Fibroblast of skin of abdomen (primary cell): ENCODE data around the gene BAIAP2L2. TPM values are rescaled to one million over a fixed set of nuclear protein-coding genes. Genes with fewer than 3 reads are reported as not detected.
"Not testable (repeated sequence)": the region's sequence is repeated elsewhere in the genome, so short reads cannot be mapped to it uniquely, and the experiment has no call there.

Experiments
- DNase-seq: peaks from one replicate; pipeline ENCODE4 v3.0.0-alpha.2; 2013
- polyA plus RNA-seq, 2 experiments: library from polyadenylated mRNA; unstranded; fragments of 120-200 nt; gene quantifications; one replicate each; pipeline ENCODE4 v1.2.1, GENCODE V29; 2013; ENCODE audit not compliant: insufficient read length in 2 of 2

BAIAP2L2 gene
- polyA plus RNA-seq (2013, experiment 1 of 2; ENCODE audit: insufficient read length) = 0.40 TPM
- 0.57 TPM for polyA plus RNA-seq (2013, experiment 2 of 2; ENCODE audit: insufficient read length)

DNA sequence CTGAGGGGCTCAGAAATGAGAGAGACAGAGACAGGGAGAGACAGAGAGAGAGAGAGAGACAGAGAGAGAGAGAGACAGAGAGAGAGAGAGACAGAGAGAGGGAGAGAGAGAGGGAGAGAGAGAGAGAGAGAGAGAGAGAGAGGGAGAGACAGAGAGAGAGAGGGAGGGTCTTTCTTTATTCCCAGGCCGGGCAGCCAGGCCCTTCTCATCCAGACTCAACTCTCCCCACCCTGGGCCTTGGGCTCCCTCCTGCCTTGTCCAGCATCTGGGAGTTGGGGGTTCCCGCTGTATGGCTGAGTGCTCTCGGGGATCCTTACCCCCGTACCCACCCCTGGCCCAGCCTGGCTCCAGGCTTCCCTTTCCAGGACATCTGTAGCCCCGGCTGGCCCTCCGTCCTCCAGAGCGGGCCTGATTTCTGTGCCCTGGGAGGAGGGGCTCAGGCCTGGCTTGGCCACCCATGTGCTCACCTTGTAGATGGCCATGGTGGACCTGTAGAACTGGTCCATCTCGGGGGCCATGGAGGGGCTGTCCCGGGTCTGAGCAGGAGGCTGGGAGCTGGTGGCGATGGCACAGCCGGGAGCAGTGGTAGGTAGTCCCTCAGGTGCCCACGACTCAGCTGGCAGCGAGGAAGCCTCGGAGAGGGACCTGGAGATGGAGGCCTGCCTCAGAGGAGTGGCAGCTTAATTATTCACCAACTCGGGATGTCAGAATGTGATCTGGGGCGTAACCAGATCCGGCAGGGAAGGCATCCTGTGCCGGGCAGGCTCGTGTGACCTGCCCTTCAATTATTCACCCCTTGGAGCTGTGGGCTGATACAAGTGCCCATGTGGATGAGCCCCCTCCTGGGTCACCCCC lies at the start of gene BAIAP2L2:
BAIAP2L2 (minus strand) TSS at position 677 of the 855 bp plus-strand sequence; CDS start at position 518, 159 bp downstream.
- DNase-seq = no peak

DNA sequence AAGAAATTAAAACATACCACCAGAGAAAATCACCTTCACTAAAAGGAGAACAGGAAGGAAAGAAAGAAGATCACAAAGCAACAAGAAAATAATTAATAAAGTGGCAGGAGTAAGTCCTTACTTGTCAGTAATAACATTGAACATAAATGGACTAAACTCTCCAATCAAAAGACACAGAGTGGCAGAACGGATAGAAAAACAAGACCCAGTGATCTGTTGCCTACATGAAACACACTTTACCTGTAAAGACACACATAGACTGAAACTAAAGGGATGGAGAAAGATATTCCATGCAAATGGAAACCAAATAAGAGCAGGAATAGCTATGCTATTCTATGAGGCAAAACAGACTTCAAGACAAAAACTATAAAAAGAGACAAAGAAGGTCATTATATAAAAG lies 45.2 kb upstream of the BAIAP2L2 start:
- DNase-seq = no peak

DNA sequence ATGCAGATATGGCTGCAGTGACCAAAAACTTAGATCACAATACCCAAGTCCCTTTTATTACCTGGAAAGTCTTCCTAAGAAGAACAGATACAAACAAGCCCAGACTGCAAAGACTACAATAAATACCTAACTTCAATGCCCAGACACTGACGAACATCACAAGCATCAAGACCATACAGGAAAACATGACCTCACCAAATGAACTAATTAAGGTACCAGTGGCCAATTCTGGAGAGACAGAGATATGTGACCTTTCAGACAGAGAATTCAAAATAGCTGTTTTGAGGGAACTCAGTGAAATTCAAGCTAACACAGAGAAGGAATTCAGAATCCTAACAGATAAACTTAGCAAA lies 44.1 kb upstream of the BAIAP2L2 start:
- not testable (repeated sequence) for DNase-seq

DNA sequence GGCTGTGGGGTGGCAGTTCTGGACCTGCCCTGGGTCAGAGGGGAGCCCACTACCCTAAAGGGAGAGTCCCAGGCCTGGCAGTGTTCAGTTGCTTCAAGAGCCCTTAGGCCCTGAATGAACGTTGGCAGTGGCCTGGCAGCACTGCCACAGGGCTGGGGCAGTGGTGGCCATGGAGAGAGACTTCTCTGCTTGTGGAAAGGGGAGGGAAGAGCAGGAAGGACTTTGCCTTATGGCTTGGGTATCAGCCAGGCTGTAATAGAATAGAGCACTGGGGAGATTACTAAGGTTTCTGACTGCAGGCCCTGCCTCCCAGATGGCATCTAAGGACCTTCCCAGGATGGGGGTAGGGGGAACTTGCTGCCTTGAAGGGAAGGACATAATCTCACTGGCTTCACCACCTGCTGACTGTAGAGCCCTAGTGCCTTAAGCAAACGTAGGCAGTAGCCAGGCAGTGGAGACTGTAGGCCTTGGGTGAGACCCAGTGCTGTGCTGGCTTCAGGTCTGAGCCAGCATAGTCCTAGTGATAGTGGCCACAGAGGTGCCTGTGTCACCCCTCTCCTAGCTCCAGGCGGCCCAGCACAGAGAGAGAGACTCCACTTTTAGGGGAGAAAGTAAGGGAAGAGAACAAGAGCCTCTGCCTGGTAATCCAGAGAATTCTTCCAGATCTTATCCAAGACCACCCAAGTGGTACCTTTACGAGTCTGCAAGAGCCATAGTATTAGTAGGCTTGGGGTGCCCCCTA lies 43.5 kb upstream of the BAIAP2L2 start:
- DNase-seq = no peak

GRCh38 chr22:38151126-38151500 lies 40.6 kb upstream of the BAIAP2L2 start:
- no peak for DNase-seq

DNA sequence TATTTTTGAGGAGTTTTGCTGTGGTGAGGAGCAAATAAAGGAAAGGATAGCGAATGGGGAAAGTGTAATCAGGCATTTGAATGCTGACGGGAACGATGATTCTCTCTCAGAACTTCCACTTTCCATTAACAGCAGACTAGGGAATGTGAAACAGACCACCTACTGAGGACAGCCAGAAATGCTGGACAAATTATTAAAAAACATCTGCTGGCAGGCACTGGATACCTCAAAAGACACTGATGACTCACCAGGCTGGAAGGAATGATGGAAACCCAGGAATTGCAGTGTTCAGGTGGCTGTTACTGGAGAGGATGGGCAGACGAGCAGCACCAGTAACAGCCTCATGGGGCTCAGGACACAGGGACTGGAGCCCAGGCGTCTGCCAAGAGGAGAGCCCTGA lies 37.8 kb upstream of the BAIAP2L2 start:
- peak; percentile 77 for DNase-seq

DNA sequence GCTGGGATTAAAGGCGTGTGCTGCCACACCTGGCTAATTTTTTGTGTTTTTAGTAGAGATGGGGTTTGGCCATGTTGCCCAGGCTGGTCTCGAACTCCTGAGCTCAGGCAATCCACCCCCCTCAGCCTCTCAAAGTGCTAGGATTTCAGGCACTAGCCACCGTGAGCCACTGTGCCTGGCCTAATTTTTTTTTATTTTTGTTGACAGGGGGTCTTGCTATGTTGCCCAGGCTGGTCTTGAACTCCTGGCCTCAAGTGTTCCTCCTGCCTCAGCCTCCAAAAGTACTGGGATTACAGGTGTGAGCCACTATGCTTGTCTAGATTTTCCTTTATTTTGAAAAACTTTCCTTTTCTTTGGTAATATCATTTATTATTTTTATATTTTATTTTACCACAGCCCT lies 35.7 kb upstream of the BAIAP2L2 start:
- not testable (repeated sequence) for DNase-seq

GRCh38 chr22:38144025-38144405 lies 33.5 kb upstream of the BAIAP2L2 start:
- no peak for DNase-seq

GRCh38 chr22:38142606-38143005 lies 32.1 kb upstream of the BAIAP2L2 start:
- DNase-seq = no peak

- no peak for DNase-seq
These were observed 30.9 kb upstream of the BAIAP2L2 start for GRCh38 chr22:38141217-38141973.

DNA sequence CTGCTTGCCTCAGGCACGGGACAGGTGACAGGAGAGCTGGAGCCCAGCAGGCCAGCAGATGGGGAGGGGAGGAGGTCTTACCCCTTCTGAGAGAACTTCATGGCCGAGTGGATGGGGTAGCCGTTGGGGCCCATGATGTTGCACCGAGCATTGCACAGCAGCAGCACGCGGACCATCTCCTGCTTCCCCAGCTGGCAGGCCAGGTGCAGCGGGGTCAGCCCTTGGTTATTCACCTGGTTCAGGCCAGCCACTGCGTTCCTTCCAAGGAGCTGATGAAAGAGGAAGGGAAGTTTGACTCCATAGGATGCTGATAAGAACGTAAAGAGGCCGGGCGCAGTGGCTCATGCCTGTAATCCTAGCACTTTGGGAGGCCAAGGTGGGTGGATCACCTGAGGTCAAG lies 29.4 kb upstream of the BAIAP2L2 start:
- DNase-seq = no peak

- DNase-seq = no peak
These were observed 28.5 kb upstream of the BAIAP2L2 start for GRCh38 chr22:38138961-38139360.

DNA sequence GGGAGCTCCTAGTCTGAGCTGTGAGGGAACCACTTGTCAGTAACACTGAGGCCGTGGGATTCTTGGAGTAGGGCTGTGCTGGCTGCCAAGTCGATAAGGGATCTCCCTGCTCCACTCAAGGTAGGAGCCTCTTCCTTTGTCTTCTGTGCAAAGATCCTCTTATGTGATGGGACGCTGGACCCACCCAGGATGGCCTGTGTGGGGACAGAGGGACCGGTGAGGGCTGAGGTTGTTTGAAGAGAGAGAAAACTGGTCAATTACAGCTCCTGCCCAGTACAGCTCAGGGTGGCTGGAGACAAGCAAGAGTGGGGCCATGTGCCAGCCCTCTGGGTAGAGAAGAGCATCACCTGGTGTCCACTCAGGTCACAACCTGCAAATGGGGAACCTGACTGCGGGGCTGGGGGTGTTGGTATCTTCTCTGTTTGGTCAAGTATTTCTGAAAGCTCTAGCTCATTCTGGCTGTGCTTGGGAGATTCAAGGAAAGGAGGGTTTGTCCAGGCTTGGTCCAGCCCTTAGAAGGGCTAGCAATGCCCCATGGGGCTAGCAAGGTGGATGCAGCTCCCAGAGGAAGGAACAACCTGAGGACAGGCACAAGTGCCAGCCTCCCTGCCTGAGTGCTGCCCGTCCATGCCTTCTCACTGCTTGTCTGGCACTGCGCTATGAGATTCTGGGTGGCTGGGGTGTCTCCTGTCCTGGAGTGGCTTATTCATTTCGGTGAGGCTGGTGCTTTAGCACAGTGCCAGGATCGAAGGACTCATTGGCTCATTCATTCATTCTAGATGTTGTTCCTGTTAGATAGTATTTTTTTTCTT lies 27.6 kb upstream of the BAIAP2L2 start:
- DNase-seq = no peak

DNA sequence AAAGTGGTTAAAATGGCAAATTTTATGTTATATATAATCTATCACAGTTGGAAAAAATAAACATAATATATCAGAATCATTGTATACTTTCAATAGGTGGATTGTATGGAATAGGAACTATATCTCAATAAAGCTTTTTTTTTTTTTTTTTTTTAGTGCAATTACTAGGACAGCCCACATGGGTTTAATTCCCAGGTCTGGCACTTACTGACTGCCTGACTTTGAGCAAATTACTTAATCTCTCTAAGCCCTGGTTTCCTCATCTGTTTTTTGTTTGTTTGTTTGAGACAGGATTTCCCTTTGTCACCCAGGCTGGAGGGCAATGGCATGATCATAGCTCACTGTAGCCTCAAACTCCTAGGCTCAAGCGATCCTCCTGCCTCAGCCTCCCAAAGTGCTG lies 26.1 kb upstream of the BAIAP2L2 start:
- DNase-seq = no peak

DNA sequence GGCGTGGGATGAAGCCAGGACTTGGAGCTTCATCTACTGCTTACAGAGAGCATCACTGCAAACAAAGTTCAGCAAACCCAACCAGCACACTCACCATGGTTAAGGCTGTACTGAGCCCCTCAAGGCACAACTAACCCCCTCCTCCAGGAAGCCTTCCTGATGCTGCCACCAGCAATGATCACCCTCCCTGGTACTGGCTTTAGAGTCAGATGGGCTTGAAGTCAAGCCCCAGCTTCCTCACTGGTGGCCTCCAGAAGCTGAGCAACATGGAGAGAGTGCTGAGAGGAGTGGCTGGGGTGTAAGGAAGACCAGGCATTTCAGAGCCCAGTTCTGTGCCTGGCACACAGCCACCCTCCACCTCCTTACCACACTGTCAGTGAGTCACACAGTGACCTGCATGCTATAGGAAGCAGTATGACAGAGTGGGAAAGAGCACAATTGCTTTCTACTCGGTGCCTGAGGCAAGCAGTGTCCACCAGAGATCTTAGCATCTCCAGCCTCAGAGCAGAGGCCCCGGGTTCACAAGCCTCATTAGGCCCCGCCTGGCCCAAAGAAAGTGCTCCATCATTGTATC lies 24.7 kb upstream of the BAIAP2L2 start:
- peak; percentile 79 for DNase-seq

GRCh38 chr22:38133331-38133730 lies 22.8 kb upstream of the BAIAP2L2 start:
- DNase-seq = no peak

DNA sequence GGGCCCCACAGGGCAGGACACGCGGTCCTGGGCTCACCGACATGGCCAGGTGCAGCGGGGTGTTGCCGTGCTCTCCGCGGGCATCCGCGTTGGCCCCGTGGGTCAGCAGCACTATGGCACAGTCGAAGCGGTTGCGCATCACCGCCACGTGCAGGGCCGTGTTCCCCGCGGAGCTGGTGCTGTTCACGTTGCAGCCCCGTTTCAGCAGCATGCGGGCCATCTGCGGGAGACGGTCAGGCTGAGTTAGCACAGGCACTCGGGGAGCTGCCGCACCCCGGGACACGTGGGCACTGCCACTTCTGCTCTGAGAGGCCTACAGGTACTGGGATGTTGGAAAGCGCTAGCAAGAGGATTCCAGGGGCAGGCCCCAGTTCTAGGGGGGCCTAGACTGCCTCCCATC lies 22.3 kb upstream of the BAIAP2L2 start:
- DNase-seq = no peak

DNA sequence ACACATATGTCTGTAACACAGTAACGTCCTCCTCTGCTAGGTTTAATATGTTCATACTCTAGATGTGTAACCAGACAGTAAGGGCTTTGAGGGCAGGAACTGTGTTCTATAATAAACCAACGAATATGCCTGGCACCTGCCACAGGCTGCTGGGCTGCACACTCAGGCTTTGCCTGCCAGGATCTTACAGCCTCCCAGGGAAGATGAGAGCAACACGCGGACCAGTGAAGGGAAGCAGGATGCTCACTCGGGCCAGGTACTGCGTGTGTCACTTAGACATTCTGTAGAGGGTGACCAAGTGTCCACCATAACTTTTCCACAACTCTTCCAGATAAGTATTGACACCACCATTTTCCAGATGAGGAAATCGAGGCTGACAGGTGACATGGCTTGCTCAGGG lies 21.7 kb upstream of the BAIAP2L2 start:
- no peak for DNase-seq

- DNase-seq = no peak
These were observed 20.9 kb upstream of the BAIAP2L2 start for GRCh38 chr22:38131399-38131798.

DNA sequence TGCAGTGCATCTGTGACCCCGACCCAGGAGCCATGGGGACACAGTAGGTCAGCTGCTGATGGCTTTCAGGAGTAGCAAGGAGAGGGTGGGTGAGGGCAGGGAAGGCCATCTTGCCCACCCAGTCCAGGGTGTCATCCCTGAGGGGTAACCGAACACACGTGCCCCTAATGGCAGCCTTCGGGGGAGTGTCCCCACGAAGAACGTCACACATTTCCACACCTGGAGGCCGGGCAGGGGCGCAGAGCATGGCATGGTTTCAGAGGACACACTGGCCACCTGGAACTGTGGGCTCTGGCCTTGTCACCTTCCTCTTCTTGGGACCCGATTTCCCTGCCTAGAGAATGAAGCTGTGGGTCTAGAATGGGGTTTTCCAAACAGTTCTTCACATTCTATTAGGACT lies 19.4 kb upstream of the BAIAP2L2 start:
- DNase-seq = no peak

DNA sequence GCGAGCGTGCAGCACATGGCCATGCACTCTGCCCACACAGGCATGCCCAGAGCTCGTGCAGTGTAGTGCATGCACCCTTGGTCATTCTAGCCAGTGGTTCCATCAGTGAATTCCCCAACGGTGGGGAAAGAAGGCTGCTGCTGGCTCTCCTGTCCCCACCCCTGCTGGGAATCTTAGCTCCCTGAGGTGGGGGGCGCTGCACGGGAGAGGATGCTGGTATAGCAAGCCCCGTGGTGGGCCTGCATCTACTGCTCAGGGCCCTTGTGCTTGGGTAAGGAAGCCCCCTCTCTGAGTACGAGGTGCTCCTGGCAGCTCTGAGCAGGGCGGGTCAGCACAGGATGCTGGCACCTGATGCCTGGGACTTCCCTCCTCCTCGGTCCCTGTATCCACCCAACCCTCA lies 18.5 kb upstream of the BAIAP2L2 start:
- DNase-seq = no peak

- no peak for DNase-seq
These were observed 17.4 kb upstream of the BAIAP2L2 start for GRCh38 chr22:38127869-38128268.
